Cerebellar cortex (tissue), 1 donor: Measurements from ENCODE around the gene HTT-AS.

Experiments used
- DNase-seq: peaks from one replicate; pipeline ENCODE4 v3.0.0-alpha.2; 2015; ENCODE audit warnings: low spot score

The HTT-AS gene

GRCh38 chr4:3029464-3029863, 44.9 kb downstream of the HTT-AS start:
- no peak for DNase-seq

GRCh38 chr4:3026540-3026939, 47.8 kb downstream of the HTT-AS start:
- DNase-seq: no peak

- DNase-seq: no peak
Observed at GRCh38 chr4:3025881-3026280, 48.5 kb downstream of the HTT-AS start.

GRCh38 chr4:3022651-3023050, 51.7 kb downstream of the HTT-AS start:
- DNase-seq: no peak

- no peak for DNase-seq
Observed at GRCh38 chr4:3022112-3022511, 52.2 kb downstream of the HTT-AS start.

GRCh38 chr4:3021627-3022026, 52.7 kb downstream of the HTT-AS start:
- no peak for DNase-seq

GRCh38 chr4:3021127-3021526, 53.2 kb downstream of the HTT-AS start:
- DNase-seq: no peak

- DNase-seq: no peak
Observed at GRCh38 chr4:3019145-3019846, 55.0 kb downstream of the HTT-AS start.

- no peak for DNase-seq
Observed at GRCh38 chr4:3017504-3017903, 56.8 kb downstream of the HTT-AS start.

- DNase-seq: no peak
Observed at GRCh38 chr4:3016961-3017360, 57.4 kb downstream of the HTT-AS start.

GRCh38 chr4:3013839-3014350, 60.4 kb downstream of the HTT-AS start:
- DNase-seq: no peak
